Upper lobe of left lung (tissue), 6 donors: ENCODE measurements around the gene RNF44. TPM values are rescaled to one million over a fixed set of nuclear protein-coding genes. Genes with fewer than 3 reads are reported as not detected.

Source experiments
- ATAC-seq, 2 donors: fragments of 200-7000 bp; cut with Tn5 transposase; one replicate each; pipeline ENCODE4 v1.9.1; 2022; ENCODE audit warnings: mild to moderate bottlenecking in 2 of 2, moderate library complexity in 2 of 2; ENCODE audit not compliant: low FRiP score in 2 of 2
- DNase-seq, 2 donors: peaks; one replicate each; pipeline ENCODE4 v3.0.0-alpha.2; 2019 to 2020
- H3K27ac ChIP-seq, 4 donors: fragments of 200-600 bp; sonication (generic); one replicate each; pipeline ENCODE4 v1.5.1; 2016 to 2019
- H3K27me3 ChIP-seq, 4 donors: fragments of 200-600 bp; sonication (generic); one replicate each; pipeline ENCODE4 v1.5.1; 2017 to 2019
- H3K36me3 ChIP-seq, 4 donors: fragments of 200-600 bp; sonication (generic); one replicate each; pipeline ENCODE4 v1.5.1; 2016 to 2019
- H3K4me1 ChIP-seq, 4 donors: fragments of 200-600 bp; sonication (generic); one replicate each; pipeline ENCODE4 v1.5.1; 2018 to 2019
- H3K4me3 ChIP-seq, 4 donors: fragments of 200-600 bp; sonication (generic); one replicate each; pipeline ENCODE4 v1.5.1; 2017 to 2019; ENCODE audit warnings: mild to moderate bottlenecking in 2 of 4, moderate library complexity in 1 of 4
- H3K9me3 ChIP-seq, 4 donors: fragments of 200-600 bp; sonication (generic); one replicate each; pipeline ENCODE4 v1.5.1; 2018 to 2019
- EP300 ChIP-seq, 4 donors: sonication (generic); formaldehyde crosslinking; IDR thresholded peaks; one replicate each; pipeline ENCODE4 v1.5.1; 2017; ENCODE audit warnings: antibody characterized with exemption in 4 of 4, control low read depth in 2 of 4
- POLR2A ChIP-seq, 4 donors: fragments of 450-650 bp; IDR thresholded peaks; one replicate each; pipeline ENCODE4 v1.5.1; 2016 to 2017; ENCODE audit warnings: antibody characterized with exemption in 4 of 4, mild to moderate bottlenecking in 2 of 4
- POLR2AphosphoS5 ChIP-seq, 2 donors: sonication (generic); formaldehyde crosslinking; IDR thresholded peaks; one replicate each; pipeline ENCODE4 v1.5.1; 2017; ENCODE audit warnings: antibody characterized with exemption in 2 of 2
- WGBS, 2 donors: methylation state at CpG; one replicate each; pipeline ENCODE4 v1.1.5; 2017 to 2018; 5-methylcytosine and 5-hydroxymethylcytosine counted together
- total RNA-seq, 6 donors: library from RNA; depleted of rRNA in 4 of 6; stranded (reverse); fragments of >200 nt in 4 of 6; gene quantifications; one replicate each; pipeline versions ENCODE4 v1.1.0 to v1.2.1, GENCODE V29; 2016 to 2021
- TF ChIP-seq, protein P1 (sequence below), 6 experiments: fragments of 450-650 bp in 4 of 6; fragments of 200-600 bp in 2 of 6; sonication (generic) in 2 of 6; IDR thresholded peaks; one replicate each; pipeline ENCODE4 v1.5.1; 2016 to 2019; ENCODE audit warnings: antibody characterized with exemption in 6 of 6
- donor health status: DM: no; HTN: no; CAD: no; lungs with moderate emphysema.
- donor health status: DM: no; HTN: yes; CAD: no; lungs with severe emphysema.

Gene RNF44
- total RNA-seq, 6 donors from 2014 or later, result 13.4 to 76.5 (median 51.7) TPM

DNA sequence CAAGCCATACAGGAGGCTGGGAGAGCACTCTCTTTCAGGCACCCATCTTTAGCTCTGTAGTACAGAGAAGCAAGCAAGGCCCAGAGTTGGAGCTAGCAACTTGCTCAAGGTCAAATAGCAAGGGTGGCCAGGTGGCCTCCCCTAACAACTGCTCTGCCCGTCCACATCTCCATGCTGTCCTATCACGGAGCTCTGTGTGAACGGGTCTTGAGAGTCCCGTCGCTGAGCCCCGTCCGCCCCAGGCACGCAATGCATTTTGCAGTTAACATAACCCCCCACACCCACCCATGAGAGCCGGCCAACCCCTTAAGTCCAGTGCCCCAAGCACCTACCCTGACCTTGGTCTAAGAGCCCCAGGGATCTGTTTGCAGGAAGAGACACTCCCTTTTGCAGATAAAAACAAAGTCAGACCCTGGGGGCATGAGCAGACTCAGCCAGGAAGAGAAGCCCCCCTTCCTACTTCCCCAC lies 1.5 kb downstream of the RNF44 start:
- Histone ChIP-seq H3K9me3 (no peaks in the 10 kb centered on the region), H3K27me3 (no peaks in the 10 kb centered on the region), H3K36me3 (peaks cover 0 to 15% (median 15%) of the 10 kb centered on the region in 4 donors), H3K4me1 (peaks cover 52 to 84% (median 69%) of the 10 kb centered on the region in 4 donors), H3K27ac (peak overlapping the region; percentile 95 to 99 (median 98)), H3K4me3 (peak overlapping the region; percentile 76 to 88 (median 86))
- DNase-seq (no peak), ATAC-seq (no peak)
- 3% methylated on average over 9 of the region's 9 CpGs for WGBS, 2 donors
- TF ChIP-seq POLR2A (IDR thresholded peaks at IDR 0.05) (peak in 1 of 4 donors; percentile 3), EP300 (IDR thresholded peaks at IDR 0.05) (no peak)

GRCh38 chr5:176535101-176535663 lies 2.0 kb downstream of the RNF44 start:
- H3K27ac ChIP-seq, result peak overlapping the region; percentile 95 to 99 (median 98)
- no peak for ATAC-seq
- H3K4me1 ChIP-seq, result peaks cover 54 to 84% (median 71%) of the 10 kb centered on the region in 4 donors
- H3K9me3 ChIP-seq, result no peaks in the 10 kb centered on the region
- H3K27me3 ChIP-seq, result no peaks in the 10 kb centered on the region
- WGBS, 2 donors, result 19 to 25% methylated on average over 8 to 11 of the region's 11 CpGs
- peaks cover 0 to 20% (median 20%) of the 10 kb centered on the region in 4 donors for H3K36me3 ChIP-seq
- peak in 1 of 2 donors; percentile 79 for DNase-seq
- TF ChIP-seq POLR2AphosphoS5 (IDR thresholded peaks at IDR 0.05), result peak; percentile 41 to 63
- peak in 3 of 4 donors; percentile 40 to 68 (median 43) for TF ChIP-seq POLR2A (IDR thresholded peaks at IDR 0.05)
- TF ChIP-seq, protein P1, sequence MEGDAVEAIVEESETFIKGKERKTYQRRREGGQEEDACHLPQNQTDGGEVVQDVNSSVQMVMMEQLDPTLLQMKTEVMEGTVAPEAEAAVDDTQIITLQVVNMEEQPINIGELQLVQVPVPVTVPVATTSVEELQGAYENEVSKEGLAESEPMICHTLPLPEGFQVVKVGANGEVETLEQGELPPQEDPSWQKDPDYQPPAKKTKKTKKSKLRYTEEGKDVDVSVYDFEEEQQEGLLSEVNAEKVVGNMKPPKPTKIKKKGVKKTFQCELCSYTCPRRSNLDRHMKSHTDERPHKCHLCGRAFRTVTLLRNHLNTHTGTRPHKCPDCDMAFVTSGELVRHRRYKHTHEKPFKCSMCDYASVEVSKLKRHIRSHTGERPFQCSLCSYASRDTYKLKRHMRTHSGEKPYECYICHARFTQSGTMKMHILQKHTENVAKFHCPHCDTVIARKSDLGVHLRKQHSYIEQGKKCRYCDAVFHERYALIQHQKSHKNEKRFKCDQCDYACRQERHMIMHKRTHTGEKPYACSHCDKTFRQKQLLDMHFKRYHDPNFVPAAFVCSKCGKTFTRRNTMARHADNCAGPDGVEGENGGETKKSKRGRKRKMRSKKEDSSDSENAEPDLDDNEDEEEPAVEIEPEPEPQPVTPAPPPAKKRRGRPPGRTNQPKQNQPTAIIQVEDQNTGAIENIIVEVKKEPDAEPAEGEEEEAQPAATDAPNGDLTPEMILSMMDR (IDR thresholded peaks at IDR 0.05), result no peak
- H3K4me3 ChIP-seq, result peak overlapping the region; percentile 76 to 88 (median 86)

GRCh38 chr5:176534640-176535039 lies 2.6 kb downstream of the RNF44 start:
- no peaks in the 10 kb centered on the region for H3K27me3 ChIP-seq
- 61 to 100% methylated on average over 2 of the region's 4 CpGs for WGBS, 2 donors
- H3K36me3 ChIP-seq, result peaks cover 0 to 25% (median 24%) of the 10 kb centered on the region in 4 donors
- H3K9me3 ChIP-seq, result no peaks in the 10 kb centered on the region
- peak overlapping the region; percentile 95 to 99 (median 98) for H3K27ac ChIP-seq
- ATAC-seq, result no peak
- no peak for DNase-seq
- TF ChIP-seq POLR2AphosphoS5 (IDR thresholded peaks at IDR 0.05), result no peak
- TF ChIP-seq EP300 (IDR thresholded peaks at IDR 0.05), result no peak
- TF ChIP-seq, protein P1 (IDR thresholded peaks at IDR 0.05), result no peak
- no peak for TF ChIP-seq POLR2A (IDR thresholded peaks at IDR 0.05)
- peaks cover 54 to 83% (median 73%) of the 10 kb centered on the region in 4 donors for H3K4me1 ChIP-seq
- peak overlapping the region in 2 of 4 donors; percentile 85 to 86 for H3K4me3 ChIP-seq

GRCh38 chr5:176533894-176534611 lies 3.1 kb downstream of the RNF44 start:
- ATAC-seq, result no peak
- Histone ChIP-seq H3K27ac (peak overlapping the region; percentile 95 to 99 (median 98)), H3K9me3 (no peaks in the 10 kb centered on the region), H3K4me3 (peak overlapping the region in 2 of 4 donors; percentile 85 to 86), H3K27me3 (no peaks in the 10 kb centered on the region), H3K4me1 (peaks cover 54 to 79% (median 73%) of the 10 kb centered on the region in 4 donors), H3K36me3 (peaks cover 0 to 31% (median 29%) of the 10 kb centered on the region in 4 donors)
- TF ChIP-seq POLR2AphosphoS5 (IDR thresholded peaks at IDR 0.05) (no peak), POLR2A (IDR thresholded peaks at IDR 0.05) (no peak), EP300 (IDR thresholded peaks at IDR 0.05) (no peak)
- TF ChIP-seq, protein P1 (IDR thresholded peaks at IDR 0.05), result no peak
- WGBS, 2 donors, result 10 to 13% methylated on average over 7 to 10 of the region's 10 CpGs
- DNase-seq, result peak in 1 of 2 donors; percentile 50

GRCh38 chr5:176533390-176533789 lies 3.8 kb downstream of the RNF44 start:
- ATAC-seq, result no peak
- H3K4me1 ChIP-seq, result peaks cover 53 to 73% (median 68%) of the 10 kb centered on the region in 4 donors
- peak overlapping the region in 2 of 4 donors; percentile 8 to 86 for H3K4me3 ChIP-seq
- WGBS, 2 donors, result 31 to 32% methylated on average over 7 to 8 of the region's 8 CpGs
- H3K9me3 ChIP-seq, result no peaks in the 10 kb centered on the region
- TF ChIP-seq, protein P1 (IDR thresholded peaks at IDR 0.05), result no peak
- TF ChIP-seq POLR2AphosphoS5 (IDR thresholded peaks at IDR 0.05) (no peak), EP300 (IDR thresholded peaks at IDR 0.05) (no peak), POLR2A (IDR thresholded peaks at IDR 0.05) (no peak)
- no peaks in the 10 kb centered on the region for H3K27me3 ChIP-seq
- DNase-seq, result peak in 1 of 2 donors; percentile 57
- peak overlapping the region; percentile 95 to 99 (median 98) for H3K27ac ChIP-seq
- peaks cover 0 to 38% (median 36%) of the 10 kb centered on the region in 4 donors for H3K36me3 ChIP-seq
